CD4-positive, CD25-positive, alpha-beta regulatory T cell (primary cell): ENCODE results near the gene PSMD7. TPM values are rescaled to one million over a fixed set of nuclear protein-coding genes. Genes with fewer than 3 reads are reported as not detected.
A peak's percentile ranks its signal among the peaks of the same experiment; 100 is the strongest.

ENCODE experiments used
- ATAC-seq, 2 donors: fragments of 150-1000 bp; cut with Tn5 transposase; one replicate each; pipeline ENCODE4 v1.10.0; 2021; ENCODE audit warnings: low read depth in 2 of 2, moderate number of reproducible peaks in 2 of 2, moderate library complexity in 1 of 2
- DNase-seq, 3 donors: peaks; one replicate each; pipeline versions ENCODE4 v3.0.0 to v3.0.0-alpha.2; 2012 to 2022; ENCODE audit warnings: mixed read lengths in 1 of 3
- H3K27ac ChIP-seq: one replicate; pipeline ENCODE4 v1.7.0; 2013; ENCODE audit warnings: mild to moderate bottlenecking, low read length; ENCODE audit not compliant: insufficient read depth, poor library complexity, severe bottlenecking
- H3K27me3 ChIP-seq: one replicate; pipeline ENCODE4 v1.7.0; 2013; ENCODE audit warnings: low read length; ENCODE audit not compliant: control insufficient read depth, insufficient read depth
- H3K36me3 ChIP-seq: one replicate; pipeline ENCODE4 v1.7.0; 2013; ENCODE audit warnings: mild to moderate bottlenecking, low read length, moderate library complexity; ENCODE audit not compliant: control insufficient read depth, insufficient read depth
- H3K4me1 ChIP-seq: 2 replicates; pipeline ENCODE4 v1.7.0; 2013; ENCODE audit warnings: mild to moderate bottlenecking, low read length; ENCODE audit not compliant: insufficient read depth, control insufficient read depth, poor library complexity, severe bottlenecking
- H3K4me3 ChIP-seq: one replicate; pipeline ENCODE4 v1.7.0; 2013; ENCODE audit warnings: low read depth, mild to moderate bottlenecking, low read length, moderate library complexity
- H3K9me3 ChIP-seq, 2 experiments: 1 replicate in 1 of 2; 2 replicates in 1 of 2; pipeline ENCODE4 v1.7.0; 2013; ENCODE audit warnings: low read length in 2 of 2, mild to moderate bottlenecking in 1 of 2, moderate library complexity in 1 of 2; ENCODE audit not compliant: control insufficient read depth in 2 of 2
- H3K27ac Mint-ChIP-seq, 3 donors: one replicate each; pipeline ENCODE4 v1.8.0; 2020 to 2022; ENCODE audit warnings: mild to moderate bottlenecking in 3 of 3, mixed read lengths in 3 of 3, moderate library complexity in 2 of 3
- H3K27me3 Mint-ChIP-seq: one replicate; pipeline ENCODE4 v1.8.0; 2022; ENCODE audit warnings: mild to moderate bottlenecking, mixed read lengths
- H3K36me3 Mint-ChIP-seq: one replicate; pipeline ENCODE4 v1.8.0; 2020; ENCODE audit warnings: mixed read lengths
- H3K4me1 Mint-ChIP-seq, 4 donors: one replicate each; pipeline ENCODE4 v1.8.0; 2020 to 2022; ENCODE audit warnings: mixed read lengths in 4 of 4, mild to moderate bottlenecking in 1 of 4
- H3K4me3 Mint-ChIP-seq, 4 donors: one replicate each; pipeline ENCODE4 v1.8.0; 2020 to 2022; ENCODE audit warnings: mild to moderate bottlenecking in 4 of 4, mixed read lengths in 4 of 4, moderate library complexity in 3 of 4
- H3K9me3 Mint-ChIP-seq, 7 donors: one replicate each; pipeline ENCODE4 v1.8.0; 2020 to 2022; ENCODE audit warnings: mixed read lengths in 7 of 7, mild to moderate bottlenecking in 3 of 7, moderate library complexity in 2 of 7
- polyA plus RNA-seq, 4 donors: library from polyadenylated mRNA; unstranded; fragments of 300-500 nt; fragmentation: Illumina TruSeq; gene quantifications; one replicate each; pipeline ENCODE4 v1.2.3, GENCODE V29; 2021
- total RNA-seq: library from RNA; stranded (reverse); gene quantifications from one replicate; pipeline ENCODE4 v1.2.3, GENCODE V29; 2022

The PSMD7 gene
- total and polyA plus RNA-seq, 5 donors from 2014 or later, result 97.3 to 130 (median 106) TPM

GRCh38 chr16:74297145-74297665 is 591 bp downstream of the PSMD7 start:
- Histone ChIP-seq H3K27me3 (no peaks in the 10 kb centered on the region), H3K36me3 (peaks cover 37% of the 10 kb centered on the region), H3K4me1 (peaks cover 34% of the 10 kb centered on the region), H3K4me3 (peak overlapping the region; percentile 100), H3K9me3 (no peaks in the 10 kb centered on the region), H3K27ac (peak overlapping the region; percentile 96)
- no peak for ATAC-seq
- peaks cover 6% of the 10 kb centered on the region for H3K27me3 Mint-ChIP-seq
- H3K9me3 Mint-ChIP-seq, result no peaks in the 10 kb centered on the region
- H3K4me1 Mint-ChIP-seq, result peaks cover 9 to 52% (median 33%) of the 10 kb centered on the region in 4 donors
- peak; percentile 6 to 55 (median 12) for DNase-seq
- H3K27ac Mint-ChIP-seq, result peak overlapping the region; percentile 95 to 100 (median 98)
- H3K4me3 Mint-ChIP-seq, result peak overlapping the region; percentile 91 to 98 (median 95)
- H3K36me3 Mint-ChIP-seq, result peaks cover 17% of the 10 kb centered on the region

- H3K9me3 ChIP-seq, result no peaks in the 10 kb centered on the region
- peak overlapping the region; percentile 91 to 98 (median 95) for H3K4me3 Mint-ChIP-seq
- peaks cover 23% of the 10 kb centered on the region for H3K36me3 Mint-ChIP-seq
- no peaks in the 10 kb centered on the region for H3K27me3 ChIP-seq
- no peak for ATAC-seq
- H3K27ac ChIP-seq, result peak overlapping the region; percentile 96
- no peak for DNase-seq
- H3K27me3 Mint-ChIP-seq, result peaks cover 6% of the 10 kb centered on the region
- no peaks in the 10 kb centered on the region for H3K9me3 Mint-ChIP-seq
- peak overlapping the region; percentile 100 for H3K4me3 ChIP-seq
- peaks cover 46% of the 10 kb centered on the region for H3K36me3 ChIP-seq
- H3K4me1 Mint-ChIP-seq, result peaks cover 9 to 52% (median 33%) of the 10 kb centered on the region in 4 donors
- H3K27ac Mint-ChIP-seq, result peak overlapping the region in 1 of 3 donors; percentile 98
- peaks cover 34% of the 10 kb centered on the region for H3K4me1 ChIP-seq
These were observed 1.5 kb downstream of the PSMD7 start for GRCh38 chr16:74298104-74298503.

- peaks cover 48% of the 10 kb centered on the region for H3K36me3 Mint-ChIP-seq
- ATAC-seq, result no peak
These were observed 5.7 kb downstream of the PSMD7 start for GRCh38 chr16:74302341-74302740.

GRCh38 chr16:74304164-74304834 is 7.7 kb downstream of the PSMD7 start:
- Mint-ChIP-seq H3K4me1 (peaks cover 5 to 16% (median 14%) of the 10 kb centered on the region in 4 donors), H3K36me3 (peaks cover 48% of the 10 kb centered on the region), H3K9me3 (no peaks in the 10 kb centered on the region), H3K27me3 (no peaks in the 10 kb centered on the region), H3K27ac (no peak overlapping the region), H3K4me3 (no peak overlapping the region)
- H3K9me3 ChIP-seq, result no peaks in the 10 kb centered on the region
- H3K4me1 ChIP-seq, result peaks cover 3% of the 10 kb centered on the region
- ATAC-seq, result no peak
- no peaks in the 10 kb centered on the region for H3K27me3 ChIP-seq
- H3K36me3 ChIP-seq, result peaks cover 89% of the 10 kb centered on the region
- peak in 1 of 3 donors; percentile 20 for DNase-seq
- no peak overlapping the region for H3K4me3 ChIP-seq
- no peak overlapping the region for H3K27ac ChIP-seq

More at GRCh38 chr16:74302341-74302740, 5.7 kb downstream of the PSMD7 start:
- Histone ChIP-seq H3K27ac (no peak overlapping the region), H3K4me3 (no peak overlapping the region), H3K36me3 (peaks cover 87% of the 10 kb centered on the region), H3K4me1 (peaks cover 21% of the 10 kb centered on the region), H3K9me3 (no peaks in the 10 kb centered on the region), H3K27me3 (no peaks in the 10 kb centered on the region)
- no peak for DNase-seq
- Mint-ChIP-seq H3K4me1 (peaks cover 5 to 32% (median 22%) of the 10 kb centered on the region in 4 donors), H3K4me3 (no peak overlapping the region), H3K27me3 (no peaks in the 10 kb centered on the region), H3K9me3 (no peaks in the 10 kb centered on the region), H3K27ac (no peak overlapping the region)

GRCh38 chr16:74304835-74305176 is 8.2 kb downstream of the PSMD7 start:
- H3K27me3 ChIP-seq, result no peaks in the 10 kb centered on the region
- Mint-ChIP-seq H3K4me1 (peaks cover 5 to 11% (median 9%) of the 10 kb centered on the region in 4 donors), H3K4me3 (no peak overlapping the region), H3K36me3 (peaks cover 49% of the 10 kb centered on the region), H3K27me3 (no peaks in the 10 kb centered on the region), H3K9me3 (no peaks in the 10 kb centered on the region), H3K27ac (no peak overlapping the region)
- DNase-seq (no peak), ATAC-seq (no peak)
- no peak overlapping the region for H3K27ac ChIP-seq
- H3K4me3 ChIP-seq, result no peak overlapping the region
- H3K9me3 ChIP-seq, result no peaks in the 10 kb centered on the region
- H3K4me1 ChIP-seq, result no peaks in the 10 kb centered on the region
- peaks cover 86% of the 10 kb centered on the region for H3K36me3 ChIP-seq

GRCh38 chr16:74305281-74305680 is 8.7 kb downstream of the PSMD7 start:
- H3K27me3 Mint-ChIP-seq, result no peaks in the 10 kb centered on the region
- no peak for DNase-seq
- H3K4me3 ChIP-seq, result no peak overlapping the region
- peaks cover 4 to 9% (median 5%) of the 10 kb centered on the region in 4 donors for H3K4me1 Mint-ChIP-seq
- no peak for ATAC-seq
- no peak overlapping the region for H3K4me3 Mint-ChIP-seq
- no peaks in the 10 kb centered on the region for H3K9me3 ChIP-seq
- no peaks in the 10 kb centered on the region for H3K9me3 Mint-ChIP-seq
- H3K27ac Mint-ChIP-seq, result no peak overlapping the region
- H3K27ac ChIP-seq, result no peak overlapping the region
- no peaks in the 10 kb centered on the region for H3K4me1 ChIP-seq
- peaks cover 46% of the 10 kb centered on the region for H3K36me3 Mint-ChIP-seq
- no peaks in the 10 kb centered on the region for H3K27me3 ChIP-seq
- peaks cover 81% of the 10 kb centered on the region for H3K36me3 ChIP-seq

GRCh38 chr16:74305978-74306784 is 9.6 kb downstream of the PSMD7 start:
- ATAC-seq, result no peak
- no peaks in the 10 kb centered on the region for H3K9me3 Mint-ChIP-seq

More at GRCh38 chr16:74305978-74306784, 9.6 kb downstream of the PSMD7 start:
- H3K27me3 Mint-ChIP-seq, result no peaks in the 10 kb centered on the region
- Histone ChIP-seq H3K9me3 (no peaks in the 10 kb centered on the region), H3K4me3 (no peak overlapping the region), H3K36me3 (peaks cover 72% of the 10 kb centered on the region), H3K27me3 (no peaks in the 10 kb centered on the region), H3K4me1 (no peaks in the 10 kb centered on the region), H3K27ac (no peak overlapping the region)
- H3K27ac Mint-ChIP-seq, result peak overlapping the region in 1 of 3 donors; percentile 60
- no peak for DNase-seq
- H3K4me1 Mint-ChIP-seq, result peaks cover under 1 to 5% (median 2%) of the 10 kb centered on the region in 4 donors
- no peak overlapping the region for H3K4me3 Mint-ChIP-seq
- H3K36me3 Mint-ChIP-seq, result peaks cover 42% of the 10 kb centered on the region
